Coronary artery (tissue), 2 donors: ENCODE data around the gene TUBB6.

Source experiments
- DNase-seq: peaks from one replicate; pipeline ENCODE4 v3.0.0-alpha.2; 2017; ENCODE audit warnings: low spot score
- H3K27ac ChIP-seq, 2 donors: fragments of 200-600 bp; sonication (generic); one replicate each; pipeline ENCODE4 v1.5.1; 2016 to 2019
- H3K4me3 ChIP-seq: fragments of 200-600 bp; sonication (generic); 2 replicates; pipeline ENCODE4 v1.5.1; 2016; ENCODE audit warnings: mild to moderate bottlenecking, moderate library complexity
- TF ChIP-seq, protein P1 (sequence below): fragments of 200-600 bp; sonication (generic); IDR thresholded peaks from one replicate; pipeline ENCODE4 v1.5.1; 2019; ENCODE audit warnings: antibody characterized with exemption

Gene TUBB6

DNA sequence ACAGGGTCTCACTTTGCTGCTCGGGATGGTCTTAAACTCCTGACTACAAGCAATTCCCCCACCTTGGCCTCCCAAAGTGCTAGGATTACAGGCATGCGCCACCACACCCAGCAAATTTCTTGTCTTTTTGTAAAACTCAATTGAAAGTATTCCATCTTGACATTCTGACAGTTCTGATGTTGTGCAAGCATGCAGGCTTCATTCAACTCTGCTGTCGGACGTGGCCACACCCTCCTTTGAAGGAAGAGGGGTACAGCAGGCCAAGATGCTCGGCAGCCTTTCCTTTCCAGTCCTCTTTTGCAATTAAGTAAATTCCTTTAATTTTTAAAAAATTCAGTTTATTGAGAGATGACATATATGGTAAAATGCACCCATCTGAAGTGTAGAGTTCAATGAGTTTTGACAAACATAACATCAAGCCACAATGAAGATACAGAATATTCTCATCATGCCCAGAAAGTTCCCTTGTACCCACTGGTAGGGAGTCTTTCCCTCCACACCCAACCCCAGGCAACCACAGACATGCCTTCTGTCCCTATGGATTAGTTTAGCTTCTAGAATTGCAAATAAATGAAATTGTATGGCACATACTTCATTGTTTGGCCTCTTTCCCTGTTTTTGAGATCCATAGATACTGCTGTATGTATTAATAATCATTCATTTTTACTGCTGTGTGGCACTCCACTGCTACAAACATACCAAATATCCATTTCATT, 33.1 kb downstream of the TUBB6 start:
- DNase-seq, result no peak
- Histone ChIP-seq H3K27ac (no peak overlapping the region), H3K4me3 (no peak overlapping the region)
- TF ChIP-seq, protein P1, sequence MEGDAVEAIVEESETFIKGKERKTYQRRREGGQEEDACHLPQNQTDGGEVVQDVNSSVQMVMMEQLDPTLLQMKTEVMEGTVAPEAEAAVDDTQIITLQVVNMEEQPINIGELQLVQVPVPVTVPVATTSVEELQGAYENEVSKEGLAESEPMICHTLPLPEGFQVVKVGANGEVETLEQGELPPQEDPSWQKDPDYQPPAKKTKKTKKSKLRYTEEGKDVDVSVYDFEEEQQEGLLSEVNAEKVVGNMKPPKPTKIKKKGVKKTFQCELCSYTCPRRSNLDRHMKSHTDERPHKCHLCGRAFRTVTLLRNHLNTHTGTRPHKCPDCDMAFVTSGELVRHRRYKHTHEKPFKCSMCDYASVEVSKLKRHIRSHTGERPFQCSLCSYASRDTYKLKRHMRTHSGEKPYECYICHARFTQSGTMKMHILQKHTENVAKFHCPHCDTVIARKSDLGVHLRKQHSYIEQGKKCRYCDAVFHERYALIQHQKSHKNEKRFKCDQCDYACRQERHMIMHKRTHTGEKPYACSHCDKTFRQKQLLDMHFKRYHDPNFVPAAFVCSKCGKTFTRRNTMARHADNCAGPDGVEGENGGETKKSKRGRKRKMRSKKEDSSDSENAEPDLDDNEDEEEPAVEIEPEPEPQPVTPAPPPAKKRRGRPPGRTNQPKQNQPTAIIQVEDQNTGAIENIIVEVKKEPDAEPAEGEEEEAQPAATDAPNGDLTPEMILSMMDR, result no peak

DNA sequence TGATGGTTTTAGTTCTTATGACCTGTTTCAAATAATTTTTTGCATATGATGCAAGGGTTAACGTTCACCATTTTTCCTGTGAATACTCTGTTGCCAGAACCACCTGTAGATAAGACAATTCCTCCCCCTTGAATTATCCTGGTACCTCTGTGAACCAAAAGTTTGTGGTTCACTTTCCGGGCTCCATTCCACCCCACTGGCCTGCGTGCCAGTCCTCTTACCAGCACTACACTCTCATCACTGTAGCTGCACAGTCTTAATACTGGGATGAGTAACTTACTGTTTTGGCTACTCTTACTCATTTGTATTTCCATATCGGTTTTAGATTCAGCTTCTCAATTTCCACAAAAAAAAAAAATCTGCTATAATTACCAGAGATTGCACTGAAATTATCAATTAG, 34.6 kb downstream of the TUBB6 start:
- no peak for DNase-seq
- TF ChIP-seq, protein P1, result no peak
- H3K4me3 ChIP-seq, result no peak overlapping the region
- no peak overlapping the region for H3K27ac ChIP-seq

GRCh38 chr18:12345491-12346239, 37.6 kb downstream of the TUBB6 start:
- H3K4me3 ChIP-seq, result no peak overlapping the region
- H3K27ac ChIP-seq, result no peak overlapping the region
- TF ChIP-seq, protein P1, result no peak
- DNase-seq, result no peak

DNA sequence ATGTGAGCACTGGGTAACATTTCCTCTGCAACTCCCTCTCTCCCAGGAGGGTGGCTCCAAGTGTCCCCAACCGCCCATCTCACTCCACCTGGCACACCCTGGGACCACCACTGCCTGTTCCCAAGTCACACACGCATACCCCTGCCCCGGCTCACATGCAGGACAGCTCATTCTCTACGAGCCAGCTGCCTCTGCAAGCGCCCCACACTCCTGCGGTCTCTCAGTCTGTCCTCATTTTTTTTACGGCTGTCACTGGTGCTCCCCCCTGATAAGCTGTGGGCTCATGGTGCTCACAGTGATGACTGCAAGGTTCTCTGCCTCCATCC, 38.2 kb downstream of the TUBB6 start:
- Histone ChIP-seq H3K27ac (no peak overlapping the region), H3K4me3 (no peak overlapping the region)
- TF ChIP-seq, protein P1, result no peak
- no peak for DNase-seq

- Histone ChIP-seq H3K4me3 (no peak overlapping the region), H3K27ac (no peak overlapping the region)
- TF ChIP-seq, protein P1, result no peak
- DNase-seq, result no peak
Measured at GRCh38 chr18:12347895-12348294, 39.9 kb downstream of the TUBB6 start.

DNA sequence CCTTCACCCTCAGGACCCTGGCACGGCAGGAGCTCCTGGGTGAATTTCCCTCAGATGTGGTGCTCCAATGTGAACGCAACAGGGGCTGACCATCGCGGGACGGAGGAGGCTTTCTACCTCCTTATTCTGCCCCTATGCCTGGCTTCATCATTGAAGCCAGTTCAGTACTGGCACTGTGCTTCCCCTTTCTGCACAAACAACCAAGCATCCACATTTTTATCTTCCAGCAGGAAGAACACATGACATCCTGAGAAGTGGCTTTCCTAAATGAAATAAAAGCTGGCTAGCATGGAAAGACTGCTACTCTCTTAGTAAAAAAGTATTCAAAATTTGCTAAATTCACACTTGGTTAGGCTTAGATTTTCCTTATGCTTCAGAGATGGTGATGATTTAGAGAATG, 44.1 kb downstream of the TUBB6 start:
- Histone ChIP-seq H3K4me3 (no peak overlapping the region), H3K27ac (no peak overlapping the region)
- TF ChIP-seq, protein P1, result no peak
- no peak for DNase-seq

DNA sequence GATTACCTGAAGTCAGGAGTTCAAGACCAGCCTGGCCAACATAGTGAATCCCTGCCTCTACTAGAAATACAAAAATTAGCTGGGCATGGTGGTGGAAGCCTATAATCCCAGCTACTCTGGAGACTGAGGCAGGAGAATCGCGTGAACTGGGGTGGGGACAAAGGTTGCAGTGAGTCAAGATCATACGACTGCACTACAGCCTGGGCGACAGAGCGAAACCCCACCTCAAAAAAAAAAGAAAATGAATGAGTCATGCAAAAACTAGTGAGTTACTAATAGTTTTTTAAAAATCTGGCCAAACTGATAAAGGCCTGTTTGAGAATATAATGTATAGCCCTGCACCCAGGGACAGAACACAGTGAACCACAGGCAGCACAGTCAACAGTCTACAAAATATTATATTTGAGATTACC, 51.5 kb downstream of the TUBB6 start:
- no peak overlapping the region for H3K27ac ChIP-seq
- TF ChIP-seq, protein P1, result no peak
- DNase-seq, result no peak

More for the DNA sequence above, 51.5 kb downstream of the TUBB6 start:
- H3K4me3 ChIP-seq, result no peak overlapping the region
